HG02870 (cell line): Measurements from ENCODE around the gene OTOP3.

Source experiments
- ATAC-seq: cut with Tn5 transposase; IDR thresholded peaks from one replicate; pipeline ENCODE4 v1.9.1; 2021; ENCODE audit warnings: mild to moderate bottlenecking, moderate library complexity; ENCODE audit not compliant: unreplicated experiment

OTOP3 gene

DNA sequence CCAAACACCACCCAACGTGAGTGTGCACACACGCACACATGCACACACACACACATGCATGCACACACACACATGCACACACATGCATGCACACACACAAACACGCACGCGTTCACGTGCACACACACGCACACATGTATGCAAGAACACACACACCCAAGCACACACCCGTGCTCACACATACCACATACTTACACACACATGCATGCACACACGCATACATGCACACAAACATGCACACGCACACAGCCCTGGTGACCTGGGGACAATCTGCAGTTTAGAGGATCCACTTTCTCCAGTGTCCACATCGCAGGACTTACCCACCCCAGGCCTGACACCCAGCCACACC is 18.9 kb upstream of the OTOP3 start:
- no peak for ATAC-seq

GRCh38 chr17:74917430-74917829 is 18.3 kb upstream of the OTOP3 start:
- no peak for ATAC-seq

DNA sequence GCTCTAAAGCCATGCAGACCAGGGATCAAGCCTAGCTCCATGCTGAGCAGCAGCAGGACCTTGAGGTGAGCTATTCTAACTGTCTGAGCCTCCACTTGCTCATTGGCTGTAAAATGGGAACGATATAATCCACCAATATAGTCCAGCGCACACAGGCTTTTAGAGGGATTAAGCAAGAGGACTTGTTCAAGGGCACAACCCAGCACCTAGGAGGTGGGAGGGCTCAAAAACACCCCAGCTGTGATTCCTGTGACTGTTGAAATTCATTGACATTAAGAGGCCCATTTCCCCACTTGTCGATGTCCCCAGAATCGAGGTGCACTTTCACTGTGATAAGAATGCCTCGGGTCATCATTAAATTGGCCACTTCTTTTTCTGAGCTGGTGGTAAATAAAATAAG is 16.8 kb upstream of the OTOP3 start:
- no peak for ATAC-seq

GRCh38 chr17:74919440-74920305 is 16.0 kb upstream of the OTOP3 start:
- ATAC-seq, result no peak

GRCh38 chr17:74920306-74920620 is 15.4 kb upstream of the OTOP3 start:
- ATAC-seq, result no peak

DNA sequence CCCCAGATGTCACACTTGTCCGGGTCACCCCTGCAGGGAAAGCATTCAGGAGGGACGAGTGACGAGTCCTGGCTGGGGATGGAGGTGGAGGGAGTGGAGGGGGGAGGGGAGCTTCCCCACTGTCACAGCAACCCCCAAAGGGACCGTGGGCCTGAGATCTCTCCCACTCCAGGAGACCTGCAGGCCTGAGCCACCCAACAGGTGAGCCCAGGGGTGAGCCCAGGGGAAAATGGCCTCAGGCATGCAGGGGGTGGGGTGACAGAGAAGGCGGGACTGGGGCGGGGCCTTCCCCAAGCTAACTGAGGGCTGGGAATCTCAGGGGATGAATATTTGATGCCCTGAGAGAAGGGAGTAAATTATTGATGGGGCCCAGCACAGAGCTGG is 15.1 kb upstream of the OTOP3 start:
- no peak for ATAC-seq

DNA sequence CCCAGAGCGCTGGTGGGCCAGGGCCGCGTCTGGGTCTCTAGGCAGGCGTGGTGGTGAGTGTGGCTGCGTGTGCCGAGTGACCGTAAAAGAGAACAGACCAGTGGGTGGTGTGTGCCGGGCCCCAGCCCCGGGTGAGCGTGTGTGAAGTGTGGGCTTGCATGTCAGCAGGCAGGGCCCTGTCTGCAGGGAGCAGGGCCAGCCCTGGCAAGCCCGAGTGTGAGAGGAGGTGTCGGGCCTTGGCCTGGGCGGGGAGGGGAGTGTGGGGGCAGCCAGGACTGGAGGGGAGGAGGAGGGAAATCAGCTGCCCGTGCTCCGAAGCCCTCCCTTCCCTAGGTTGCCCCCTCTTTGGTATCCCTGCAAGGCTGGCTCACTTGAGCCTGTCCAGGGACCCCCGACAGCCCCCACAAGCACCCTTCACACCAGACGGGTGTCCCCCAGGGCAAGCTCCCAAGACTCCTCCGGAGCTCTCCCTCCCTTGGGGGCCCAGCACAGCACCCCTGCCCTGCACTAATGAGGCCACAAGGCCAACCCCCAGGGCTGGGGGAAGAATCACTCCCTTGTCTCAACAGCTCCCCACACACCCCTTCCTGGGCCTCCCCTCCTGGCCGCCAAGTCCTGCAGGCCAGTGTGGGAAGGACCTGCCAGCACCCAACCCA is 14.5 kb upstream of the OTOP3 start:
- no peak for ATAC-seq

GRCh38 chr17:74921769-74922168 is 13.9 kb upstream of the OTOP3 start:
- ATAC-seq, result no peak

DNA sequence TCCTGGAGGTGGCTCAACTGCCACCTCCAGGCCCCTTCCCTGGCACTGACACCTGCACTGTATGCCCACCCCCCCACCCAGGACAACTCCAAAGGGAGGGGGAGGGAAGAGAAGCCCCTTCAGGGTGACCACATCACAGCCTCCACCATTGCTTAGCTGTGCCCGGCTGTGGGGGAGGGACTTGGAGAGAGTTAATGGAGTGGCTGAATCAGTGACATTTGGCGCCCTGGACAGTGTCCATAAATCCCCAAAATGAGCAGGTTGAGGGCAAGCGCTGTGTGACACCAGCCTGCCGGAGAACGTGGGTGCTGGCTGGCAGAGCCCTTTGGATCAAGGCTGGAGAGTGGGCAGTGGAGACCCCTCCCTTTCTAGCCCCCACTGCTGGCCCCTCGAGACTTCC is 13.5 kb upstream of the OTOP3 start:
- no peak for ATAC-seq

DNA sequence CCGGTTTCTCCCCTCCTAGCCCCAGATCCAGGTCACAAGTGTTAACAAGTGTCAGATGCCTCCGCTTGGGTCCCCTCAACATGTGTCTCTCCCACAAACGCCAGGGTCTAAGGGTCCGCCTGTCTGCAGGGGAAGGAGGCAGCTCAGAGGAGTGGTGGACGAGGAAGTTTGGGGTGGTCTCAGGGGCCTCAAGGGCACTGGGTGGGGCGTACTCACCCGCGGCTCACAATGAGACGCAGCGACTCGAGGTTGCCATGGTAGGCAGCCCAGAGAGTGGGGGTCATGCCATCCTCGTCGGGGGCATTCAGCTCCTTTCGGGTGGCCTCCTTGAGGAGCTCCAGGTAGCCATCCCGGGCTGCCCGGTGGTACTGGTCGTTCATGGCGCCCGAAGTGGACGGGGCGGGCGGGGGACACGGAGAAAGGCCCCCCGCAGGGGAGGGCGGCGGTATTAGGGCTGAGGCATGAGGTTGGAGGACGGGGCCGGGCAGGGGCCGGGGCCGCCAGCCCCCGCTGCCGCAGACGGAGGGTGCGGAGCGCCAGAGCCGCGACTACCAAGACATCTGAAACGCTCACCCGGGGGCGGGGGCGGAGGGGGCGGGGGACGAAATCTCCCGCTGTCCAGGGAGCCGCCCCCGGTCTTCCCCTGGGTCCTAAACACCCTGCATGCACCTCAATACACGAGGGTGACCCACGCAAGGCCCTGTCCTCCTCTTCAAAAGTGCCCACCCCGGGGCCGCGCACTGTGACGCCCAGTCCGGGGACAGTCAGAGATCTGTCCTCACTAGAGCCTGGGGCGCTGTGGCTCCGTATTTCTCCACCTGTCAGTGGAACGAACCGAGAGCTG is 12.8 kb upstream of the OTOP3 start, which contains the start of gene USH1G:
USH1G (minus strand) TSS at position 562 of the 844 bp plus-strand sequence; CDS start at position 380, 182 bp downstream.
- ATAC-seq, result no peak

DNA sequence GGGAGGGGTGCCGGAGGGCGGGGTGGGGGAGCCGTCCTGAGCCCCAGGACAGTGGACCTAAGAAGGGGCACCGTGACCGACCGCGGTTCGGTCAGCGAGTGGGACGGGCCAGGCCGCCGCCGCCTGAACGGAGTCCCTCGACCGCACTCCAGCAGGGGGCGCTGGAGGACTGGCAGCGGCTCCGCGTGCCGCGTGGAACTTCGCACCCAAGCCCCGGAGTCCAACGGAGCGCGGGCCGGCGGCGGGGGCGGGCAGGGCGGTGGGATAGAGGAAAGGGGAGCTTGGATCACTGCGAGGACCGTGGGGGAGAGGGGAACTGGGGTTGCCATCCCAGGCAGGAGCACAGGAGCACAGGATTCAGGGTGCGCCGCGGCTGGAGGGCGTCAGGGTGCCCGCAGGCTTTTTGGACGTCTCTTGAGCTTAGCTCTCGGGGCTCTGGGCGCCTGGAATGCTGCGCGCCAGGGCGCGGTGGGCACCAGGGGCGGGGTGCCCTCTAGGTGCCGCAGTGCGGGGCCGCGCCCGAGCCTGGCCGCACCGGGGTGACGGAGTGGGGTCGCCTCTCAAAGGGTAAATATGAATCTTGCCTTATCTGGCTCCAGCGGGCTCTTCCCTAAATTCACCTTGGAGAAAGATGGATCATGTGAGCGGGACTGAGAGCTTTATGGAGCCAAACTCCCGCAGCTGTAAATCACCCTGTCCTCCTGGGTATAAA is 12.0 kb upstream of the OTOP3 start:
- no peak for ATAC-seq

DNA sequence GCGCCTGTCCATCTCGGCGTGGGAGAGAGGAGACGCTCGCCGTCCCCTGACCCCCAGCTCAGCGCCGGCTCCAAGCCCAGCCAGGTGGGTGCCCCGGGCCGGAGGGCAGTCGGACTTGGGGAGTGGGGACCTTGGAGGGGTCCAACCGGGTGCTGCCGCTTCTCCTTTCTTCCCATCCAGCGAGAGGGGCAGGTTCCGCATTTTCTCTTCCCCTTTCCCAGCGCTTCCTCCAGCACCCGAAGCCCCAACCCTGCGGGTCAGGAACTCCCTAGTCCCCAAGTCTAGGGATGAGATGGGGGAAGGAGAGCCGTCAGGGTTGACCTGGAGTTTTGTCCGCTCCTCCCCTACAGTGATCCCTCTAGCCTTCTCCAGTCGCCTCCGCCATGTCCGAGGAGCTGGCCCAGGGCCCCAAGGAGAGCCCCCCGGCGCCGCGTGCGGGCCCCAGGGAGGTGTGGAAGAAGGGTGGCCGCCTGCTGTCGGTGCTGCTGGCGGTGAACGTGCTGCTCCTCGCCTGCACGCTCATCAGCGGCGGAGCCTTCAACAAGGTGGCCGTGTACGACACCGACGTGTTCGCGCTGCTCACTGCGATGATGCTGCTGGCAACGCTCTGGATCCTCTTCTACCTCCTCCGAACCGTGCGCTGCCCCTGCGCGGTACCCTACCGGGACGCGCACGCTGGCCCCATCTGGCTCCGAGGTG is 11.3 kb upstream of the OTOP3 start, which contains the start of gene OTOP2:
OTOP2 (plus strand) TSS at position 24 of the 699 bp plus-strand sequence; CDS start at position 384, 360 bp downstream.
- no peak for ATAC-seq

DNA sequence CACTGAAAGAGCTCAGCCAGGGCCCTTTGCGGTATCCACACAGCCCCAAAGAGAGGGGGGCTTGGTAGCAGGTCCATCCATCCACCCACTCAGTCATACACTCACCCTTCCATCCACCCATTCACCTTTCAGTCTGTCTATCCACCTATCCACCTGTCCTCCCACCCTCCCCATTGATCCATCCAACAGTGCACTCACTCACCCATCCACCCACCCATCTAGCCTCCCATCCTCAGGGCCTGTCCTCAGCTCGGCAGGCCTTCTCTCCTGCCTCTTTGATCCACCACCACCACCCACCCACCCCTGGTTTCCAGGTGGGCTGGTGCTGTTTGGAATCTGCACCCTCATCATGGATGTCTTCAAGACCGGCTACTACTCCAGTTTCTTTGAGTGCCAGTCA is 10.5 kb upstream of the OTOP3 start:
- ATAC-seq, result no peak

- no peak for ATAC-seq
Observed at GRCh38 chr17:74928786-74929185, 6.9 kb upstream of the OTOP3 start.

DNA sequence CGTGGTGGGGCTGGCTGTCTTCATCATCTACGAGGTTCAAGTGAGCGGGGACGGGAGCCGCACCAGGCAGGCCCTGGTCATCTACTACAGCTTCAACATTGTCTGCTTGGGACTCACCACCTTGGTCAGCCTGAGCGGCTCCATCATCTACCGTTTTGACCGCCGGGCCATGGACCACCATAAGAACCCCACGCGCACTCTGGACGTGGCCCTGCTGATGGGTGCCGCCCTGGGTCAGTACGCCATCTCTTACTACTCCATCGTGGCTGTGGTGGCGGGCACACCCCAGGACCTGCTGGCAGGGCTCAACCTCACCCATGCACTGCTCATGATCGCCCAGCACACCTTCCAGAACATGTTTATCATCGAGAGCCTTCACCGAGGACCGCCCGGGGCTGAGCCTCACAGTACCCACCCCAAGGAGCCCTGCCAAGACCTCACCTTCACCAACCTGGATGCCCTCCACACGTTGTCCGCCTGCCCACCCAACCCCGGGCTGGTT is 5.1 kb upstream of the OTOP3 start:
- no peak for ATAC-seq

GRCh38 chr17:74935048-74935447 is 650 bp upstream of the OTOP3 start:
- ATAC-seq, result no peak

- no peak for ATAC-seq
Observed at GRCh38 chr17:74936470-74936799, 737 bp downstream of the OTOP3 start.

- ATAC-seq, result no peak
Observed at GRCh38 chr17:74937064-74938051, 1.7 kb downstream of the OTOP3 start.
